ENCODE results near the gene FAM110C. TPM values are rescaled to one million over a fixed set of nuclear protein-coding genes. Genes with fewer than 3 reads are reported as not detected.
"Not testable (repeated sequence)": the region's sequence is repeated elsewhere in the genome, so short reads cannot be mapped to it uniquely, and the experiment has no call there.

Gene FAM110C
- total RNA-seq, 1 donor from 2014 or later = 31.4 TPM

- peak; percentile 48 for DNase-seq (ENCODE audit: low read depth)
Observed at GRCh38 chr2:44748-45341, 1.5 kb downstream of the FAM110C start.

- no peak for DNase-seq (ENCODE audit: low read depth)
Observed at GRCh38 chr2:42788-43187, 3.5 kb downstream of the FAM110C start.

GRCh38 chr2:40465-40864 lies 5.8 kb downstream of the FAM110C start:
- no peak for DNase-seq (ENCODE audit: low read depth)

GRCh38 chr2:38155-38554 lies 8.2 kb downstream of the FAM110C start:
- peak; percentile 75 for DNase-seq (ENCODE audit: low read depth)

GRCh38 chr2:36318-36717 lies 10.0 kb downstream of the FAM110C start:
- DNase-seq (ENCODE audit: low read depth) = no peak

GRCh38 chr2:35852-36251 lies 10.5 kb downstream of the FAM110C start:
- DNase-seq (ENCODE audit: low read depth) = peak; percentile 33

GRCh38 chr2:33620-34019 lies 12.7 kb downstream of the FAM110C start:
- DNase-seq (ENCODE audit: low read depth) = peak; percentile 73

GRCh38 chr2:32068-32467 lies 14.2 kb downstream of the FAM110C start:
- no peak for DNase-seq (ENCODE audit: low read depth)

- DNase-seq (ENCODE audit: low read depth) = peak; percentile 84
Observed at GRCh38 chr2:29253-29652, 17.1 kb downstream of the FAM110C start.

GRCh38 chr2:28406-28975 lies 17.8 kb downstream of the FAM110C start:
- no peak for DNase-seq (ENCODE audit: low read depth)

- DNase-seq (ENCODE audit: low read depth) = no peak
Observed at GRCh38 chr2:26891-27290, 19.4 kb downstream of the FAM110C start.

GRCh38 chr2:25543-25942 lies 20.8 kb downstream of the FAM110C start:
- DNase-seq (ENCODE audit: low read depth) = no peak

GRCh38 chr2:24591-24990 lies 21.7 kb downstream of the FAM110C start:
- not testable (repeated sequence) for DNase-seq (ENCODE audit: low read depth)

- peak; percentile 84 for DNase-seq (ENCODE audit: low read depth)
Observed at GRCh38 chr2:24107-24506, 22.2 kb downstream of the FAM110C start.

GRCh38 chr2:23283-23682 lies 23.0 kb downstream of the FAM110C start:
- DNase-seq (ENCODE audit: low read depth) = no peak

GRCh38 chr2:22244-22643 lies 24.1 kb downstream of the FAM110C start:
- not testable (repeated sequence) for DNase-seq (ENCODE audit: low read depth)

- peak; percentile 54 for DNase-seq (ENCODE audit: low read depth)
Observed at GRCh38 chr2:20259-20658, 26.0 kb downstream of the FAM110C start.

GRCh38 chr2:19505-19904 lies 26.8 kb downstream of the FAM110C start:
- DNase-seq (ENCODE audit: low read depth) = no peak

- no peak for DNase-seq (ENCODE audit: low read depth)
Observed at GRCh38 chr2:18402-19271, 27.7 kb downstream of the FAM110C start.

- DNase-seq (ENCODE audit: low read depth) = not testable (repeated sequence)
Observed at GRCh38 chr2:15916-16315, 30.4 kb downstream of the FAM110C start.

GRCh38 chr2:11248-11941 lies 34.9 kb downstream of the FAM110C start:
- peak; percentile 64 for DNase-seq (ENCODE audit: low read depth)

GRCh38 chr2:10222-10875 lies 36.0 kb downstream of the FAM110C start:
- no peak for DNase-seq (ENCODE audit: low read depth)
